DOHH2 (cell line): ENCODE results near the gene ZNF282.

Source experiments
- H3F3A ChIP-seq: fragments of 200-600 bp; sonication (generic), shearing (Covaris generic); 2 replicates; pipeline ENCODE4 v1.6.0; 2016; ENCODE audit warnings: antibody characterized with exemption, mild to moderate bottlenecking; ENCODE audit not compliant: control insufficient read depth, insufficient read depth
- H3K27ac ChIP-seq: fragments of 200-600 bp; sonication (generic); 2 replicates; pipeline ENCODE4 v1.5.1; 2014; ENCODE audit warnings: low read depth, mild to moderate bottlenecking, low read length, moderate library complexity
- H3K27me3 ChIP-seq: fragments of 200-600 bp; sonication (generic); 2 replicates; pipeline ENCODE4 v1.6.1; 2014; ENCODE audit warnings: mild to moderate bottlenecking, low read length, mixed read lengths; ENCODE audit not compliant: control insufficient read depth
- H3K36me3 ChIP-seq: fragments of 200-600 bp; sonication (generic); 2 replicates; pipeline ENCODE4 v1.6.1; 2014; ENCODE audit warnings: mild to moderate bottlenecking, low read length, moderate library complexity, mixed read lengths; ENCODE audit not compliant: control insufficient read depth
- H3K4me1 ChIP-seq: fragments of 200-600 bp; sonication (generic); 2 replicates; pipeline ENCODE4 v1.6.1; 2014; ENCODE audit warnings: mild to moderate bottlenecking, low read length, mixed read lengths; ENCODE audit not compliant: control insufficient read depth
- H3K4me2 ChIP-seq: fragments of 200-600 bp; sonication (generic); 2 replicates; pipeline ENCODE4 v1.6.0; 2014; ENCODE audit warnings: mild to moderate bottlenecking, low read length, moderate library complexity
- H3K4me3 ChIP-seq: fragments of 200-600 bp; sonication (generic); 2 replicates; pipeline ENCODE4 v1.5.1; 2014; ENCODE audit warnings: mild to moderate bottlenecking, low read length, mixed read lengths
- H3K79me2 ChIP-seq: fragments of 200-600 bp; sonication (generic); 2 replicates; pipeline ENCODE4 v1.6.1; 2014; ENCODE audit warnings: mild to moderate bottlenecking, low read length, mixed read lengths; ENCODE audit not compliant: control insufficient read depth
- H3K9me2 ChIP-seq: fragments of 200-600 bp; sonication (generic); replicated peaks from 2 replicates; pipeline ENCODE4 v1.6.1; 2014; ENCODE audit warnings: mild to moderate bottlenecking, low read length, mixed read lengths; ENCODE audit not compliant: control insufficient read depth
- H3K9me3 ChIP-seq: fragments of 200-600 bp; sonication (generic); 2 replicates; pipeline ENCODE4 v1.6.1; 2014; ENCODE audit warnings: antibody characterized with exemption, low read length, mixed read lengths; ENCODE audit not compliant: control insufficient read depth, insufficient read depth
- H4K20me1 ChIP-seq: fragments of 200-600 bp; sonication (generic); 2 replicates; pipeline ENCODE4 v1.6.0; 2014; ENCODE audit warnings: low read depth, mild to moderate bottlenecking, antibody characterized with exemption, low read length, moderate library complexity; ENCODE audit not compliant: control insufficient read depth, insufficient read depth
- EZH2phosphoT487 ChIP-seq: fragments of 200-600 bp; sonication (generic); IDR thresholded peaks from 2 replicates; pipeline ENCODE4 v1.6.1; 2017; ENCODE audit warnings: borderline replicate concordance, mild to moderate bottlenecking, antibody characterized with exemption, low read length, moderate library complexity, mixed read lengths
- TF ChIP-seq, protein P1 (sequence below): fragments of 200-600 bp; sonication (generic); IDR thresholded peaks from one replicate; pipeline ENCODE4 v1.5.1; 2014; ENCODE audit warnings: antibody characterized with exemption, mild to moderate bottlenecking, low read depth, low read length; ENCODE audit not compliant: poor library complexity, severe bottlenecking

ZNF282 gene

GRCh38 chr7:149181450-149181790 lies 13.9 kb upstream of the ZNF282 start:
- no peaks in the 10 kb centered on the region for H4K20me1 ChIP-seq
- no peaks in the 10 kb centered on the region for H3K4me1 ChIP-seq
- H3K9me3 ChIP-seq, result no peaks in the 10 kb centered on the region
- TF ChIP-seq, protein P1, sequence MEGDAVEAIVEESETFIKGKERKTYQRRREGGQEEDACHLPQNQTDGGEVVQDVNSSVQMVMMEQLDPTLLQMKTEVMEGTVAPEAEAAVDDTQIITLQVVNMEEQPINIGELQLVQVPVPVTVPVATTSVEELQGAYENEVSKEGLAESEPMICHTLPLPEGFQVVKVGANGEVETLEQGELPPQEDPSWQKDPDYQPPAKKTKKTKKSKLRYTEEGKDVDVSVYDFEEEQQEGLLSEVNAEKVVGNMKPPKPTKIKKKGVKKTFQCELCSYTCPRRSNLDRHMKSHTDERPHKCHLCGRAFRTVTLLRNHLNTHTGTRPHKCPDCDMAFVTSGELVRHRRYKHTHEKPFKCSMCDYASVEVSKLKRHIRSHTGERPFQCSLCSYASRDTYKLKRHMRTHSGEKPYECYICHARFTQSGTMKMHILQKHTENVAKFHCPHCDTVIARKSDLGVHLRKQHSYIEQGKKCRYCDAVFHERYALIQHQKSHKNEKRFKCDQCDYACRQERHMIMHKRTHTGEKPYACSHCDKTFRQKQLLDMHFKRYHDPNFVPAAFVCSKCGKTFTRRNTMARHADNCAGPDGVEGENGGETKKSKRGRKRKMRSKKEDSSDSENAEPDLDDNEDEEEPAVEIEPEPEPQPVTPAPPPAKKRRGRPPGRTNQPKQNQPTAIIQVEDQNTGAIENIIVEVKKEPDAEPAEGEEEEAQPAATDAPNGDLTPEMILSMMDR, result no peak
- no peak for TF ChIP-seq EZH2phosphoT487
- H3K4me2 ChIP-seq, result no peak overlapping the region
- peaks cover 6% of the 10 kb centered on the region; the same call in 1 of the 2 replicates for H3F3A ChIP-seq
- no peak overlapping the region for H3K4me3 ChIP-seq
- H3K79me2 ChIP-seq, result no peaks in the 10 kb centered on the region
- H3K9me2 ChIP-seq, result no peaks in the 10 kb centered on the region
- no peaks in the 10 kb centered on the region for H3K27me3 ChIP-seq
- H3K36me3 ChIP-seq, result peaks cover 57% of the 10 kb centered on the region
- no peak overlapping the region for H3K27ac ChIP-seq

DNA sequence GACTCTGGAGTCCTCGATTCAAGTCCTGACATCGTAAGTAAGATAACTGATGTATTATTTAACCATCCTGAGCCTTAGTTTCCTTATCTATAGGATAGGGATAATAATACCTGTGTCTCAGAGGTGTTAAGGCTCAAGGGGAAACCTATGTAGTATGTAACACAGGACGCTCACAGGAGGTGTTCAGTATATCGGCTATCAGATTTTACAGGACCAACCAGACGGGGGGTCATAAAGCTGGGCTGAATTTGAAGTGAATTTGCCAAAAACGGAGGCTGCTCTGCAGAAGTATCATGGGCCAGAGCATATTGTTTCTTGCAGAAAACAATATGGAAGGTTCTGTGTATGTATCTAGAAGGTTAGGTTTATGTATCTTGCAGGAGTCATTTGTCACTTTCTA lies 11.1 kb upstream of the ZNF282 start:
- no peaks in the 10 kb centered on the region for H3K9me3 ChIP-seq
- no peak overlapping the region for H3K4me2 ChIP-seq
- H4K20me1 ChIP-seq, result no peaks in the 10 kb centered on the region
- no peak overlapping the region for H3K27ac ChIP-seq
- peaks cover 34% of the 10 kb centered on the region for H3K36me3 ChIP-seq
- no peaks in the 10 kb centered on the region for H3K9me2 ChIP-seq
- no peak overlapping the region for H3K4me3 ChIP-seq
- no peaks in the 10 kb centered on the region for H3K79me2 ChIP-seq
- peaks cover 11% of the 10 kb centered on the region for H3F3A ChIP-seq
- no peak for TF ChIP-seq EZH2phosphoT487
- TF ChIP-seq, protein P1, result no peak
- no peaks in the 10 kb centered on the region for H3K4me1 ChIP-seq
- H3K27me3 ChIP-seq, result no peaks in the 10 kb centered on the region

DNA sequence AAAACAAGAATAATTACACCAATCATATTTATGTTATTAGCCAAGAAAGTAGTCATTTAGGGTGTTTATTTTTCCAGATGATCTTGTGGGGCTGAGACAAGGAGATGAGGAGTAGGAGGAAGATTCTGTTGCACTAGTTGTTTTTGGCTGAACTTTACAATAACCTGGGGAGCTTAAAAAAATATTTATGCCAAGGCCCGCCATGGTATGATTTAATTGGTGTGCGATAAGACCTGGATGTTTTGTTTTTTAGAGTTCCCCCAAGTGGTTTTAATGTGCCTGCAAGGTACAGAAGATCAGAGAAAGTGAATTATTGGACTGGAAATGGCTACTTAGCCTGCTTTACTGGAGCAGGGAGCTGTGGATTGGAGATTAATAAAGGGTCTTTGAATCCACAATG lies 7.1 kb upstream of the ZNF282 start:
- Histone ChIP-seq H3K4me2 (no peak overlapping the region), H3F3A (peaks cover 22% of the 10 kb centered on the region), H3K9me3 (no peaks in the 10 kb centered on the region), H3K36me3 (no peaks in the 10 kb centered on the region), H3K9me2 (no peaks in the 10 kb centered on the region), H3K27ac (no peak overlapping the region), H3K79me2 (no peaks in the 10 kb centered on the region), H3K27me3 (0 out of 2 replicates have a peak, but pooled peaks cover 3% of the 10 kb centered on the region), H4K20me1 (no peaks in the 10 kb centered on the region), H3K4me1 (peaks cover 12% of the 10 kb centered on the region), H3K4me3 (no peak overlapping the region)
- TF ChIP-seq EZH2phosphoT487, result no peak
- TF ChIP-seq, protein P1, result no peak
